ENCODE results near the gene USP9X.

DNA sequence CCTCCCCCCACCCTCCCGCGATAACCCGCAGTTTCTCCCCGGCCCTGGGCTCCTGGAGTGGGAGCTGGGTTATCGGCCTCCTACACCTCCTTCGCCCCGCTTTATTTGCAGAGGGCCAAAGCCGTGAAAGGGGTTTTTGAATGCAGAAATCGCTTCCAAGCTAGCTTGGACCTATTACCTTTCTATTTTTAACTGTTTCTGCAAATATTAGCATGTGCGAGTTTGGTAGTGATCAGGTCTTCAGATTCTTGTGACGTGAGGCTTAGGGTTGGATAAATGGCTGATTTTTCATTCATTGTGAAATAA, 1.3 kb downstream of the USP9X start:
- TF ChIP-seq CTCF (IDR thresholded peaks at IDR 0.05) (no peak), POLR2A (IDR thresholded peaks at IDR 0.05) (no peak)

All from lower leg skin (tissue), 3 donors.